ENCODE data around the gene RFC1.
"Not testable (repeated sequence)": the region's sequence is repeated elsewhere in the genome, so short reads cannot be mapped to it uniquely, and the experiment has no call there.

DNA sequence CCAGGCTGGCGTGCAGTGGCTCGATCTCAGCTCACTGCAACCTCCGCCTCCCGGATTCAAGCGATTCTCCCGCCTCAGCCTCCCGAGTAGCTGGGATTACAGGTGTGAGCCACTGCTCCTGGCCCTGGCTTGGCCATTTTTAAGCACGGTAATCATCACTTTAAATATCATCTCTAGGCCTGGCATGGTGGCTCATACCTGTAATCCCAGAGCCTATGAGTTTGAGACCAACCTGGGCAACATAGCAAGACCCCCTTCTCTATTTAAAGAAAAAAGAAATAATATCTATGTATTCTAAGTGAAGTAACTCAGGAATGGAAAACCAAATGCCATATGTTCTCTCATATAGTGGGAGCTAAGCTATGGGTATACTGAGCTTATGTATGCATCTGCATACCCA lies 45.4 kb upstream of the RFC1 start:
- TF ChIP-seq, protein P1, sequence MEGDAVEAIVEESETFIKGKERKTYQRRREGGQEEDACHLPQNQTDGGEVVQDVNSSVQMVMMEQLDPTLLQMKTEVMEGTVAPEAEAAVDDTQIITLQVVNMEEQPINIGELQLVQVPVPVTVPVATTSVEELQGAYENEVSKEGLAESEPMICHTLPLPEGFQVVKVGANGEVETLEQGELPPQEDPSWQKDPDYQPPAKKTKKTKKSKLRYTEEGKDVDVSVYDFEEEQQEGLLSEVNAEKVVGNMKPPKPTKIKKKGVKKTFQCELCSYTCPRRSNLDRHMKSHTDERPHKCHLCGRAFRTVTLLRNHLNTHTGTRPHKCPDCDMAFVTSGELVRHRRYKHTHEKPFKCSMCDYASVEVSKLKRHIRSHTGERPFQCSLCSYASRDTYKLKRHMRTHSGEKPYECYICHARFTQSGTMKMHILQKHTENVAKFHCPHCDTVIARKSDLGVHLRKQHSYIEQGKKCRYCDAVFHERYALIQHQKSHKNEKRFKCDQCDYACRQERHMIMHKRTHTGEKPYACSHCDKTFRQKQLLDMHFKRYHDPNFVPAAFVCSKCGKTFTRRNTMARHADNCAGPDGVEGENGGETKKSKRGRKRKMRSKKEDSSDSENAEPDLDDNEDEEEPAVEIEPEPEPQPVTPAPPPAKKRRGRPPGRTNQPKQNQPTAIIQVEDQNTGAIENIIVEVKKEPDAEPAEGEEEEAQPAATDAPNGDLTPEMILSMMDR (IDR thresholded peaks at IDR 0.05; ENCODE audit: extremely low read depth in 1 of 2, insufficient read depth in 1 of 2, low read depth in 1 of 2, low read length in 2 of 2), result not testable (repeated sequence)
- TF ChIP-seq POLR2A (IDR thresholded peaks at IDR 0.05; ENCODE audit: low read depth, low read length); JUN (IDR thresholded peaks at IDR 0.05; ENCODE audit: borderline replicate concordance, insufficient read depth, insufficient read length, low read depth); MYC (IDR thresholded peaks at IDR 0.05; ENCODE audit: low read depth, low read length); POLR2AphosphoS5 (IDR thresholded peaks at IDR 0.05; ENCODE audit: insufficient read depth, low read depth, low read length); EZH2 (IDR thresholded peaks at IDR 0.05; ENCODE audit: borderline replicate concordance, low read depth, low read length, severe bottlenecking); GATA2 (IDR thresholded peaks at IDR 0.05; ENCODE audit: insufficient read depth, insufficient read length, low read depth, low read length); FOS (IDR thresholded peaks at IDR 0.05; ENCODE audit: borderline replicate concordance, insufficient read depth, low read length): not testable (repeated sequence)
- TF ChIP-seq, protein P2, sequence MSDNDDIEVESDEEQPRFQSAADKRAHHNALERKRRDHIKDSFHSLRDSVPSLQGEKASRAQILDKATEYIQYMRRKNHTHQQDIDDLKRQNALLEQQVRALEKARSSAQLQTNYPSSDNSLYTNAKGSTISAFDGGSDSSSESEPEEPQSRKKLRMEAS (IDR thresholded peaks at IDR 0.05; ENCODE audit: insufficient read depth, insufficient read length), result not testable (repeated sequence)

All from endothelial cell of umbilical vein (primary cell).